SHP77 (cell line): Measurements from ENCODE around the gene MRPL10.

ENCODE experiments used
- DNase-seq, 2 experiments: peaks; one replicate each; lab custom pipeline; 2025; lab: John Stamatoyannopoulos, UW

MRPL10 gene

GRCh38 chr17:47812146-47812920 lies 19.0 kb downstream of the MRPL10 start:
- DNase-seq, result no peak

- no peak for DNase-seq
Observed at GRCh38 chr17:47811709-47812108, 19.6 kb downstream of the MRPL10 start.

DNA sequence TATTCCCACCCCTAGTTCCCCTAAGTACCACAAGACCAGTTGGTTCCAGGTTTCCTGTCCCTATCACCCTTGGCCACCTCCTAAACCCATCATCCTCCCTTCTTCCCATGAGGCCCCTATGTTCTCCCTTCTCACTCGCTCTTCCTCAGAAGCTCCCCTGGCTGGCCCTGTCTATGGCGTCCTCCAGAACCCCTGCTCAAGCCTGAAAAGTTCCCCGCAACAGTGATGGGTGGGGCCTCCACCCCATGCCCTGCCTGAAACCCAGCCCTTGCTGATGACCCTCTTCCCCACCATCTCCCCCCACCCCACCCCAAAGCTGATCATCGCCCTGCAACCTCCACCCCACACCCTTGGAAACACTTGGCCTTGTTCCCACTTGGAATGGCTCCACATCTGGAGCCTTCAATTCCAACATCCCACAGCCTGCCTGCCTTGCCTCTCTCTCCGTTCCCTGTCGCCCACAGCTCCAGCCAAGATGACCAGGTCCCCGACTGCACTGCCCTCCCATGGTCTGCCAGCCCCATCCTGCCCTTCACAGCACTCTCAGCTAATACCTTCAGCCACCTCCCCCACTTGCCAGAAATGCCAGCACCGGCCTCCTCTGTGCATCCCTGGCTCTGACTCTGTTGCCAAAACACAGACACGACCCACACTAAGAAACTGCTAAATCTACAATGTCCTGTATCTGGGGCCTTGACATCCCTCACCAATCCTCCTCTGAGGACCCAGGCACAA lies 20.3 kb downstream of the MRPL10 start:
- DNase-seq, result no peak

DNA sequence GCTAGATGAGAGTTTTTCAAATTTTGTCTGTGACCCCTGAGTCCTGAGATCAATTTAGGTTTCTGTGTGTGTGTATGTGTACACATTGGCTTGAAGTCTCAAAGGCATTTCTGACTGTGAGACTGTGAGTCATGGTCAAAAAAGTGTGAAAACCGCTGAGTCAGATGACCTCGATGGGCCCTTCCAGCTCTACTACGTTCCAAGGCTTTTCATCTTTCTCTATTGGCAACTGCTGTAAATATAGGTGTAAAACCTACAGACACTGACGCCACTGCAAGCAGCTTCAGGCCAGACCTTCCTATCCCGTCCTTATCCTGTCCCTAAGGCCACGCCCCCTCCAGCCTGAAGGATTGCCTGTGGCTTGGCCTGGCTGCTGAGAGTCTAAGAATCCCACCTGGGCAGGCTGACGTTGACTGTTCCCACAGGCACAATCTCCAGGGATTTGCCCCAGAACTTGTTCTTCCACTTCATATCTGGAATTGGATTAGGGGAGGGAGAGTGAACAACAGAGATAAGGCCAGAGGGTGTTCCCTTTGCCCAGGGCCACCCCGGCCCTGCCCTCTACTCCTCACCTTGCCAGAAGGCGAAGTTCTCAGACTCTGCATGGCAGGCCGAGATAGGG lies 21.0 kb downstream of the MRPL10 start:
- no peak for DNase-seq

DNA sequence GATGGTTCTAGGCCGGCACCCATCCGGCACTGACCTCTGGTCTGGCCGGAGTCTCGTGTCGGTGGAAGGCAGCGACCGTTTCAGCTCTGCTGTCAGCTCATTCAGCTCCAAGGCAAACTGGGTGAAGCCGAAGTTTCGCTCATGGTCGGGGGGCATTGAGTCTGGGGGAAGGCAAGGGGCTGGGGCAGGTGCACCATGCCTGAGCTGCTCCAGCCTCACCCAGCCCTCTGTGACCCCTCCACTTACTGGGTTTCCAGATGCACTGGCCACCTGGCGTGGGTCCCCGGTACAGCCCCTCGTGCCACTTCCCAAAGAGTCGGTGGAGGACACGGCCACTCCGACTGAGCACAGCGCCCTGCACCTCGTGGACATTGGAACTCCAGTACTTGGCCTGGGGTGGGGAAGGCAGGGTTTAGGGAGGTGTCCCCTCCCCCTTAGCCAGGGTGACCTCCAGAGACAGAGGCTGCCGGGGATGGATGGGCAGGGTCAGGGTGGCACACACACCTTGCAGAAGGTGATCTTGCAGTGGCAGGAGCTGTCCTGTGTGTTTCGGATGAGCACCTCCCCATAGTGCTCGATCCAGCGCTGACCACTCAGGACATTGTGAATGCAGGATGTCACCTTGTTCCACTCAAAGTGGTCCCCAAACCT lies 22.4 kb downstream of the MRPL10 start:
- DNase-seq, result no peak

DNA sequence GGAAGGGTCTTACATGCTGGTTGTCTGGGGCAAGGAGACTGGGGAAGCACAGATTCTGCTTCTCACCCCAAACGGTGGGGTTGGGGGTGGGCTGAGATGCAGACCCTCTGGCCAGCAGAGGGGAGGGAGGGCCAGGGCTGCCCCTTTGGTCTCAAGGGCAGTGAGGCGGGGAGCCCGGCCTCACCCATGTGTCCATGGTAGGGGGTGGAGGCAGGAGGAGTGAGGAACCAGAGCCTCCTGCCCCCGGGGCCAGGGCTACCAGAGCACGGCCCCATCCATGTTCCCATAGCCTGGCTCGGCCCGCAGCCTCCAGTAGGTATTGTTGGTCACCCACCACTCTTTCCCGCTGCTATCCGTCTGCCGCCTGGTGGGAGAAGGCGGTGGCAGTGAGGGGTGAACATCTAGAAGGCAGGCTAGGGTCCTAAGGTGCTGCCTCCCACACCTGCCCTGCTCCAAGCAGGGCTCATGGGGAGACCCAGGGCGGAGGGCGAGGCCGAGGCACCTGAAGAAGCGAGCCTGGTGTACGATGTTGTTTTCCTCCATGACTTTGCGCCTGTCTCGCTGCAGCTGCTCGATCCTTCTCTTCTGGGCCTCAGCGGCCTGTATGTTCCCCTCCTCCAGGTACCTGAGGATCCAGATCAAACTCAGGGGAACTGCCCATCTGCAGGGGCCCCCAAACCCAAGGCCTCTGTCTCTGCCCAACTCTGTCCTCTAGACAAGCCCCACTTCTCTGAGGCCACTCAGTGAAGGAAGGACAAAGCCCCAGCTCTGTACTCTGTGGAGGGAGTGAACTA lies 23.1 kb downstream of the MRPL10 start:
- no peak for DNase-seq

DNA sequence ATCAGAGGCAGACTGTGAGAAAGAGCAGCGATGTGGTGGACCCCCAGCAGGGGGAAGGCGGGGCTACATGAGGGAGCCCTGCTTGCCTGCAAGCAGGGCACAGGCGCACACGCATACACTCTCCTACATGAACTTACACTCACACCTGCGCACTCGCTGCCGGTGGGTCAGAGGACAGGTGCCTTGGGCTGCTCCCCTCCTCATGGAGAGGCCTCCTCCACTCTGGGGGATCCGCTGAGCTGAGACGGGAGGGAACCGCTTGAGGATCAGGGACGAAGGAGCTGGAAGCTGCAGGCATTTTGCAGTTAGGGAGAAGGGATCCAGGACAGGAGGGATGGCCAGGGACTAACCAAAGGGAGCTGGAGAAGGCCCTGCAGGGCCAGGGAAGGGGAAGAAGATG lies 23.9 kb downstream of the MRPL10 start:
- DNase-seq, result no peak

GRCh38 chr17:47806913-47807255 lies 24.5 kb downstream of the MRPL10 start:
- DNase-seq, result no peak

DNA sequence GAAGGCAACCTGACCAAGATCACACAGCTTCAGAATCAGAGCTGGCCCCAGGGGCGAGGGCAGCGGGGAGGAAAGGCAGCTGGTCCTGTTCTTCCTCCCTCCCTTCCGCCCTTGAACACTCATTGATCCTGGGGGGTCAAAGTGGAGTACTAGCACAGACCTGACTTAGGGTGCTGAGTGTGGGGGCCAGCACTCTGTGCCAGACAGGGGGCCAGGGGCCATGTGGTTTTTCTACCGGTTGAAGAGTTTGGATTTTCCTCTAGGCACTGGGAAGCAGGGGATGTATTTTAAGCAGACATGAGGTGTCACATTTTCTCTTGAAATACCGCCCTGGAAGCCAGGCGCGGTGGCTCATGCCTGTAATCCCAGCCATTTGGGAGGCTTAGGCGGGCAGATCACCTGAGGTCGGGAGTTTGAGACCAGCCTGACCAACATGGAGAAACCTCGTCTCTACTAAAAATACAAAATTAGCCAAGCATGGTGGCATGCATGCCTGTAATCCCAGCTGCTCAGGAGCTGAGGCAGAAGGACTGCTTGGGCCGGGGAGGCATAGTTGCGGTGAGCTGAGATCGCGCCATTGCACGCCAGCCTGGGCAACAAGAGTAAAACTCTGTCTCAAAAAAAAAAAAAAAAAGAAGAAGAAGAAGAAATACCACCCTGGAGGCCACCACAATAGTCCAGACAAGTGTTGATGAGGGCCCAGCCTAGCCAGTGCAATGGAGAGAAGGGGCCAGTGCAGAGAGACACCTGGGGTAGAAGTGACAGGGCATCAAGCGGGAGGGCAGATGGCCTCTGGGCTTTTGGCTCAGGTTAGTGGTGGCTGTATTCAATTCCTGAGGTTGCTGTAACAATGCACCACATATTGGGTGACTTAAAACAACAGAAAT lies 25.1 kb downstream of the MRPL10 start:
- DNase-seq, result no peak

DNA sequence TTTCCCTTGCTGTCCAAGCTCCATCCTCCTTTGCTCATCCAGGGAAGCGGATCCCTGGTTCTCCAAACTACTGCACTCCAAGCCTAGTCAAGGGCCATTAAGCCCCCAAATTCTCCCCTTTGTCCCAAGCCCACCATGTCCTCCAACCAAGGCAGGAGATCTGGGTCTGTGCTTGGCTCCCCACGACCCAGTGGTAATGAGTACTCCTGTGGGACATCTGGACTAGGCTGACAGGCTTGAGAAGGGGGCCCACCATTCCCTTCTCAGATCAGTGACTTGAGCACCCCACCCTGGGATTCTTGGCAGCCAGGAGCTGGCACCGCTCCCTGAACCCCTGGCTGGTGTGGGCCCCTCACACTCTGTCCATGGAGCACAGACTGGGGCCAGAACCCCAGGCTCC lies 26.9 kb downstream of the MRPL10 start:
- no peak for DNase-seq

GRCh38 chr17:47803751-47804150 lies 27.6 kb downstream of the MRPL10 start:
- no peak for DNase-seq

DNA sequence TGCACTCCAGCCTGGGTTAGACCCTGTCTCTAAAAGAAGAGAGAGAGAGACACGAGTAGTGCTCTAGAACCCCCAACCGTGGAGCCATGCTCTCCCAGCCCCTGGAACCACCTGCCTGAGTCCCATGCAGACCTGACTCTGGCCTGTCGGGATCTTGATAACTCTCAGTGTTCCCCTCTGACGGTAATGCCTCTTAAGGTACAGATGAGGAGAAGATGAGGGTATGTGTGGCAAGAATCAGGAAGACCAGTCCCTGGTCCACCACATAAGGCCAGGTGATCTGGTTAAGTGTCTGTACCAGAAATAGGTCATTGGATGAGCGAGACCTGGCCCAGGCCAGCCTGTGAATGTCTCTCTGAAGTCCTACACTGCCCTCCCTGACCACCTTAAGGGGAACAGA lies 28.1 kb downstream of the MRPL10 start:
- DNase-seq, result no peak

DNA sequence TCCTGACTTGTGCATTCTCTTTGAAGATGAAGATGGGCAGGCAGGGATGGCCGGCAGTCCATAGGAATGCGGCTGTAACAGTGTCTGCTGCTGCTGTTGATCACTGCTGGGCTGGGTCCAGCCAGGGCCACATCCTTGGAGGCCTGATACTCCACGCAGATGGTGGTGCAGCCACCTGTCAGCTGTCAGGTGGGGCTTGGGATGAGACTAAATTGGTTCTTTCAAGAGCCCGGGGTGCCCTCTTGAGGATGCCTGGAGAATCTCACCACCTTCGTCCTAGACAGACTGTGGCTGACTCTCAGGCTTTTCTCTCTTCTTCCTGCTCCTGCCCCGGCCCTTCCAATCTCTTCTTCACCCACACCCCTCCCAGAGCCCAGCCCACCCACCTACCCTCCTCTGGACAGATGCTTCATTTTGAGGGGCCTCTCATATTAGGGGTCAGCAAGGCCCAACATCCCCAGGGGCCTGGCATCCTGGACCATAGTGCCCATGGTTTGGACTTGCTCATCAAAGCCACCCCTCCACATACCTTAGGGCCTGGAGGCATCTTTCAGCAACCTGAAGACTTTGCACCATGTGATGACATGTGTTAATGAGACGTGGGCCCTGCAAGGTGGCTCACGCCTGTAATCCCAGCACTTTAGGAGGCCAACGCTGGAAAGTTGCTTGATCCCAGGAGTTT lies 28.9 kb downstream of the MRPL10 start:
- peak; percentile 84 to 87 for DNase-seq

GRCh38 chr17:47801906-47802305 lies 29.4 kb downstream of the MRPL10 start:
- no peak for DNase-seq

GRCh38 chr17:47801176-47801765 lies 30.1 kb downstream of the MRPL10 start:
- no peak for DNase-seq

- no peak for DNase-seq
Observed at GRCh38 chr17:47800686-47801085, 30.7 kb downstream of the MRPL10 start.

DNA sequence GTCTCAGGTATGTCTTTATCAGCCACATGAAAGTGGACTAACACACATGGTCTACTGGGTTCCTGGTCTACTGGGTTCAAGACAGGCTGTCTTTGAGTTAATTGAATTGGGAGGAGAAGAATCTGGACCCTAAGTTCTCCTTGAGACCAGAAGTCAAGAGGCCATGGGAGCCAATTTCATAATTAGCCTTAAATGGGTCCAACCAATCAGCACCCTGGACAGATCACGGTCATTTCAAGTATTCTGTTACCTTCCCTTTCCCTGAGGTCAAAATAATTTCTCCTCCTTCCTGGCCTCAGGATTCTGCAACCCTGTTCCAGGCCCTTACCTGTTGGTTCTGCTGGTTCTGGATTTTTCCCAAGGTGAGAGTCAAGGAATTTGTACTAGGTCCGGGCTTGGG lies 33.5 kb downstream of the MRPL10 start:
- DNase-seq, result no peak

- no peak for DNase-seq
Observed at GRCh38 chr17:47792979-47793378, 38.4 kb downstream of the MRPL10 start.

DNA sequence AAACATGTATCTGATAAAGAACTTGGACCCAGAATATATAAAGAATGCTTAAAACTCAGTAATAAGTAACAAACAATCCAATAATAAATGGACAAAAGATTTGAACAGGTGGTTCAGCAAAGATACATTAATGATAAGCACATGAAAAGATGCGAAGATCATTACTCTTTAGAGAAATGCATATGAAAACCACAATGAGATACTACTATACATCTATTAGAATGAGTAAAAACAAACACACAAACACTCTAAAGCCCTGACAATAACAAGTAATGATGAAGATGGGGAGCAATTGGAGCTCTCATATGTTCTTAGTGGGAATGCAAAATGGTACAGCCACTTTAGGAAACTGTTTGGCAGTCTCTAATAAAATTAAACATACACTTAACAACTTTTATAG lies 38.9 kb downstream of the MRPL10 start:
- DNase-seq, result no peak

DNA sequence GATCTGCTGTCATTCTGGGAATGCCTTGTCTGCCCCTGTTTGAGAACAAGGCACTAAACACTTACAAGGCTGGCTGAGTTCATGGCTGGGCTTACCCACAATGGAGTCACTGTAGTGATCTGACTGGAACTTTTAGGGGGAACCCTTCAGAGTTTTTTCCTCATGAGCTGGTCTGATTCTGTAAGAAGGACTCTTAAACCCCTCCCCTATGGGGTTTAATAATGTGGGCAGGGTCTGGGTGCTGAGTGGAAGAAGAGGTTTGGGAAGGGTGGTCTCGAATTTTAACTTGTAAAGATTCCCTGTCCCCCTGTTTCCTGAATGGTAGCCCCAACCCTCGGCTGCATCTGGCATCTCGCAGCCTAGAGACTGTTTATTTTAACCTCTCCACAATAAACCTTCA lies 40.3 kb downstream of the MRPL10 start:
- DNase-seq, result no peak
